Upper lobe of left lung (tissue), 4 donors: Measurements from ENCODE around the gene HECA.

Experiments used
- CTCF ChIP-seq, 6 experiments: fragments of 450-650 bp in 4 of 6; fragments of 200-600 bp in 2 of 6; sonication (generic) in 2 of 6; IDR thresholded peaks; one replicate each; pipeline ENCODE4 v1.5.1; 2016 to 2019; ENCODE audit warnings: antibody characterized with exemption in 6 of 6
- EP300 ChIP-seq, 4 donors: sonication (generic); formaldehyde crosslinking; IDR thresholded peaks; one replicate each; pipeline ENCODE4 v1.5.1; 2017; ENCODE audit warnings: antibody characterized with exemption in 4 of 4, control low read depth in 2 of 4
- POLR2A ChIP-seq, 4 donors: fragments of 450-650 bp; IDR thresholded peaks; one replicate each; pipeline ENCODE4 v1.5.1; 2016 to 2017; ENCODE audit warnings: antibody characterized with exemption in 4 of 4, mild to moderate bottlenecking in 2 of 4
- POLR2AphosphoS5 ChIP-seq, 2 donors: sonication (generic); formaldehyde crosslinking; IDR thresholded peaks; one replicate each; pipeline ENCODE4 v1.5.1; 2017; ENCODE audit warnings: antibody characterized with exemption in 2 of 2

GRCh38 chr6:139114746-139115145 is 20.1 kb upstream of the HECA start:
- TF ChIP-seq CTCF (IDR thresholded peaks at IDR 0.05), result no peak
- TF ChIP-seq POLR2AphosphoS5 (IDR thresholded peaks at IDR 0.05), result no peak
- TF ChIP-seq POLR2A (IDR thresholded peaks at IDR 0.05), result no peak
- no peak for TF ChIP-seq EP300 (IDR thresholded peaks at IDR 0.05)
